GM23338 (cell line): ENCODE data around the gene KRTAP5-1. TPM values are rescaled to one million over a fixed set of nuclear protein-coding genes. Genes with fewer than 3 reads are reported as not detected.

Source experiments
- ATAC-seq: fragments of 200-7000 bp; cut with Tn5 transposase; 3 replicates; pipeline ENCODE4 v1.9.1; 2020
- DNase-seq: peaks from one replicate; pipeline ENCODE4 v3.0.0-alpha.2; 2015; ENCODE audit warnings: low spot score
- H2AFZ ChIP-seq: fragments of 200-600 bp; sonication (generic); 2 replicates; pipeline ENCODE4 v1.8.0; 2016; ENCODE audit warnings: antibody characterized with exemption, mild to moderate bottlenecking, moderate library complexity
- H3F3A ChIP-seq: fragments of 200-600 bp; sonication (generic); replicated peaks from 2 replicates; pipeline ENCODE4 v1.8.0; 2017; ENCODE audit warnings: antibody characterized with exemption, mixed run types, low read depth
- H3K27ac ChIP-seq: fragments of 200-600 bp; sonication (generic); 2 replicates; pipeline ENCODE4 v1.6.1; 2016; ENCODE audit warnings: low read depth
- H3K27me3 ChIP-seq: fragments of 200-600 bp; sonication (generic); 2 replicates; pipeline ENCODE4 v1.8.0; 2016; ENCODE audit warnings: mild to moderate bottlenecking, mixed run types, moderate library complexity; ENCODE audit not compliant: insufficient read depth
- H3K36me3 ChIP-seq: fragments of 200-600 bp; sonication (generic); 2 replicates; pipeline ENCODE4 v1.8.0; 2016; ENCODE audit warnings: mild to moderate bottlenecking; ENCODE audit not compliant: insufficient read depth
- H3K4me1 ChIP-seq: fragments of 200-600 bp; sonication (generic); 2 replicates; pipeline ENCODE4 v1.8.0; 2016; ENCODE audit warnings: mild to moderate bottlenecking, moderate library complexity; ENCODE audit not compliant: insufficient read depth
- H3K4me2 ChIP-seq: fragments of 200-600 bp; sonication (generic); 2 replicates; pipeline ENCODE4 v1.7.1; 2017; ENCODE audit warnings: mixed run types
- H3K4me3 ChIP-seq: fragments of 200-600 bp; sonication (generic); 2 replicates; pipeline ENCODE4 v1.6.1; 2016; ENCODE audit warnings: mixed run types
- H3K79me2 ChIP-seq: fragments of 200-600 bp; sonication (generic); replicated peaks from 2 replicates; pipeline ENCODE4 v1.8.0; 2017; ENCODE audit warnings: mild to moderate bottlenecking; ENCODE audit not compliant: insufficient read depth
- H3K9me2 ChIP-seq: fragments of 200-600 bp; sonication (generic); 2 replicates; pipeline ENCODE4 v1.8.0; 2017; ENCODE audit not compliant: insufficient read depth
- H4K20me1 ChIP-seq: fragments of 200-600 bp; sonication (generic); replicated peaks from 2 replicates; pipeline ENCODE4 v1.8.0; 2017; ENCODE audit warnings: mild to moderate bottlenecking; ENCODE audit not compliant: insufficient read depth
- H3K27ac Mint-ChIP-seq: 2 replicates; pipeline ENCODE4 v1.8.0; 2020; ENCODE audit warnings: inconsistent platforms, mild to moderate bottlenecking, moderate library complexity, mixed read lengths
- H3K27me3 Mint-ChIP-seq: 3 replicates; pipeline ENCODE4 v1.8.0; 2022; ENCODE audit warnings: low read depth, mild to moderate bottlenecking, moderate library complexity, mixed read lengths, inconsistent platforms; ENCODE audit not compliant: insufficient read depth, poor library complexity
- H3K36me3 Mint-ChIP-seq: 3 replicates; pipeline ENCODE4 v1.8.0; 2021; ENCODE audit warnings: low read depth, mild to moderate bottlenecking, inconsistent platforms, moderate library complexity, mixed read lengths
- H3K4me1 Mint-ChIP-seq: 3 replicates; pipeline ENCODE4 v1.8.0; 2020; ENCODE audit warnings: mild to moderate bottlenecking, inconsistent platforms, mixed read lengths
- H3K4me3 Mint-ChIP-seq: 3 replicates; pipeline ENCODE4 v1.8.0; 2021; ENCODE audit warnings: moderate library complexity, mild to moderate bottlenecking, inconsistent platforms, mixed read lengths
- H3K9me3 Mint-ChIP-seq: 3 replicates; pipeline ENCODE4 v1.8.0; 2020; ENCODE audit warnings: moderate library complexity, mild to moderate bottlenecking, inconsistent platforms, mixed read lengths
- CREB1 ChIP-seq: fragments of 250-450 bp; sonication (Bioruptor Pico); IDR thresholded peaks from 2 replicates; pipeline ENCODE4 v1.5.0; 2020; ENCODE audit warnings: low read depth, mild to moderate bottlenecking, moderate library complexity
- EZH2 ChIP-seq: fragments of 200-600 bp; sonication (generic); IDR thresholded peaks from one replicate; pipeline ENCODE4 v1.8.0; 2017; ENCODE audit warnings: antibody characterized with exemption, mild to moderate bottlenecking, low read depth; ENCODE audit not compliant: unreplicated experiment
- EZH2phosphoT487 ChIP-seq: fragments of 200-600 bp; sonication (generic); IDR thresholded peaks from one replicate; pipeline ENCODE4 v1.8.1; 2018; ENCODE audit warnings: antibody characterized with exemption; ENCODE audit not compliant: unreplicated experiment
- JUNB ChIP-seq: IDR thresholded peaks from one replicate; pipeline ENCODE4 v1.6.1; 2016; ENCODE audit warnings: antibody characterized with exemption; ENCODE audit not compliant: unreplicated experiment
- NANOG ChIP-seq: IDR thresholded peaks from 2 replicates; pipeline ENCODE4 v1.6.1; 2016; ENCODE audit warnings: antibody characterized with exemption, borderline replicate concordance
- POLR2AphosphoS5 ChIP-seq: IDR thresholded peaks from 2 replicates; pipeline ENCODE4 v1.6.1; 2016; ENCODE audit warnings: antibody characterized with exemption, low read depth
- REST ChIP-seq: IDR thresholded peaks from one replicate; pipeline ENCODE4 v1.6.1; 2018; ENCODE audit warnings: antibody characterized with exemption; ENCODE audit not compliant: unreplicated experiment
- STAT1 ChIP-seq: IDR thresholded peaks from one replicate; pipeline ENCODE4 v1.6.1; 2016; ENCODE audit warnings: antibody characterized with exemption; ENCODE audit not compliant: unreplicated experiment
- ZNF114 ChIP-seq: fragments of 250-450 bp; sonication (Bioruptor Pico); IDR thresholded peaks from 2 replicates; pipeline ENCODE4 v1.5.0; 2020; ENCODE audit warnings: mild to moderate bottlenecking, moderate library complexity
- ZNF331 ChIP-seq: fragments of 250-450 bp; sonication (Bioruptor Pico); IDR thresholded peaks from 2 replicates; pipeline ENCODE4 v1.5.0; 2020; ENCODE audit warnings: low read depth, mild to moderate bottlenecking, moderate library complexity
- ZNF462 ChIP-seq: fragments of 250-450 bp; sonication (Bioruptor Pico); IDR thresholded peaks from 2 replicates; pipeline ENCODE4 v1.5.0; 2020; ENCODE audit warnings: mild to moderate bottlenecking, moderate library complexity
- polyA plus RNA-seq: library from polyadenylated mRNA; unstranded; fragments of >200 nt; fragmentation: Nextera tagmentation; extraction: Ambion mirVana; gene quantifications from 2 replicates; pipeline ENCODE4 v1.2.1, GENCODE V29; 2016
- total RNA-seq: library from RNA; depleted of rRNA; stranded (reverse); fragments of >200 nt; shearing (Covaris generic); gene quantifications from 2 replicates; pipeline ENCODE4 v1.2.3, GENCODE V29; 2014

KRTAP5-1 gene
- total and polyA plus RNA-seq, 2 experiments from 2014 or later = not detected

GRCh38 chr11:1629326-1630185 lies 44.5 kb upstream of the KRTAP5-1 start, which contains the start of gene KRTAP5-5:
KRTAP5-5 (plus strand) TSS chr11:1629775; CDS start chr11:1629841, 66 bp downstream.
- H3K27ac ChIP-seq = no peak within 1 kb of the TSS
- H3F3A ChIP-seq = no peaks in the 10 kb centered on the region
- DNase-seq (peak; percentile 22), ATAC-seq (peak; percentile 19)
- Mint-ChIP-seq H3K4me1 (peaks cover 4% of the 10 kb centered on the region; the same call in 1 of the 3 replicates), H3K27ac (no peak within 1 kb of the TSS), H3K9me3 (no peaks in the 10 kb centered on the region), H3K36me3 (no peaks in the 10 kb centered on the region; the same call in 2 of the 3 replicates), H3K4me3 (no peak within 1 kb of the TSS; the same call in 2 of the 3 replicates), H3K27me3 (peaks cover 22% of the 10 kb centered on the region)
- no peaks in the 10 kb centered on the region for H3K9me2 ChIP-seq
- no peaks in the 10 kb centered on the region for H4K20me1 ChIP-seq
- no peaks in the 10 kb centered on the region for H3K79me2 ChIP-seq
- no peaks in the 10 kb centered on the region for H3K36me3 ChIP-seq
- H3K4me1 ChIP-seq = peaks cover 3% of the 10 kb centered on the region; the same call in 1 of the 2 replicates
- H2AFZ ChIP-seq = peak within 1 kb of the TSS; percentile 95
- no peaks in the 10 kb centered on the region for H3K27me3 ChIP-seq
- peak within 1 kb of the TSS; percentile 64; the same call in 1 of the 2 replicates for H3K4me2 ChIP-seq
- TF ChIP-seq NANOG = no peak
- no peak for TF ChIP-seq JUNB
- no peak for TF ChIP-seq ZNF331 (CRISPR knock-in tag)
- no peak for TF ChIP-seq POLR2AphosphoS5
- no peak for TF ChIP-seq STAT1
- no peak for TF ChIP-seq ZNF114 (CRISPR knock-in tag)
- no peak for TF ChIP-seq CREB1 (CRISPR knock-in tag)
- no peak for TF ChIP-seq EZH2phosphoT487
- TF ChIP-seq REST = no peak
- no peak for TF ChIP-seq EZH2
- TF ChIP-seq ZNF462 (CRISPR knock-in tag) = no peak
- no peak within 1 kb of the TSS for H3K4me3 ChIP-seq
